ENCODE results near the gene ZSWIM4. TPM values are rescaled to one million over a fixed set of nuclear protein-coding genes. Genes with fewer than 3 reads are reported as not detected.

The ZSWIM4 gene
- total and polyA plus RNA-seq, 2 of the 13 experiments (the other 11 are each of a cell fraction or from before 2014, with no cell fraction given) = 0.33 to 0.86 TPM

GRCh38 chr19:13784731-13785452, 10.4 kb upstream of the ZSWIM4 start (continued):
- no peak for TF ChIP-seq ZNF550 (CRISPR knock-in tag; IDR thresholded peaks at IDR 0.05; ENCODE audit: borderline replicate concordance)
- no peak for TF ChIP-seq ZNF501 (CRISPR knock-in tag; IDR thresholded peaks at IDR 0.05)
- no peak for TF ChIP-seq SCMH1 (CRISPR knock-in tag; IDR thresholded peaks at IDR 0.05; ENCODE audit: borderline replicate concordance)
- no peak for TF ChIP-seq NFIC (IDR thresholded peaks at IDR 0.05; ENCODE audit: low read length)
- TF ChIP-seq, protein P1, sequence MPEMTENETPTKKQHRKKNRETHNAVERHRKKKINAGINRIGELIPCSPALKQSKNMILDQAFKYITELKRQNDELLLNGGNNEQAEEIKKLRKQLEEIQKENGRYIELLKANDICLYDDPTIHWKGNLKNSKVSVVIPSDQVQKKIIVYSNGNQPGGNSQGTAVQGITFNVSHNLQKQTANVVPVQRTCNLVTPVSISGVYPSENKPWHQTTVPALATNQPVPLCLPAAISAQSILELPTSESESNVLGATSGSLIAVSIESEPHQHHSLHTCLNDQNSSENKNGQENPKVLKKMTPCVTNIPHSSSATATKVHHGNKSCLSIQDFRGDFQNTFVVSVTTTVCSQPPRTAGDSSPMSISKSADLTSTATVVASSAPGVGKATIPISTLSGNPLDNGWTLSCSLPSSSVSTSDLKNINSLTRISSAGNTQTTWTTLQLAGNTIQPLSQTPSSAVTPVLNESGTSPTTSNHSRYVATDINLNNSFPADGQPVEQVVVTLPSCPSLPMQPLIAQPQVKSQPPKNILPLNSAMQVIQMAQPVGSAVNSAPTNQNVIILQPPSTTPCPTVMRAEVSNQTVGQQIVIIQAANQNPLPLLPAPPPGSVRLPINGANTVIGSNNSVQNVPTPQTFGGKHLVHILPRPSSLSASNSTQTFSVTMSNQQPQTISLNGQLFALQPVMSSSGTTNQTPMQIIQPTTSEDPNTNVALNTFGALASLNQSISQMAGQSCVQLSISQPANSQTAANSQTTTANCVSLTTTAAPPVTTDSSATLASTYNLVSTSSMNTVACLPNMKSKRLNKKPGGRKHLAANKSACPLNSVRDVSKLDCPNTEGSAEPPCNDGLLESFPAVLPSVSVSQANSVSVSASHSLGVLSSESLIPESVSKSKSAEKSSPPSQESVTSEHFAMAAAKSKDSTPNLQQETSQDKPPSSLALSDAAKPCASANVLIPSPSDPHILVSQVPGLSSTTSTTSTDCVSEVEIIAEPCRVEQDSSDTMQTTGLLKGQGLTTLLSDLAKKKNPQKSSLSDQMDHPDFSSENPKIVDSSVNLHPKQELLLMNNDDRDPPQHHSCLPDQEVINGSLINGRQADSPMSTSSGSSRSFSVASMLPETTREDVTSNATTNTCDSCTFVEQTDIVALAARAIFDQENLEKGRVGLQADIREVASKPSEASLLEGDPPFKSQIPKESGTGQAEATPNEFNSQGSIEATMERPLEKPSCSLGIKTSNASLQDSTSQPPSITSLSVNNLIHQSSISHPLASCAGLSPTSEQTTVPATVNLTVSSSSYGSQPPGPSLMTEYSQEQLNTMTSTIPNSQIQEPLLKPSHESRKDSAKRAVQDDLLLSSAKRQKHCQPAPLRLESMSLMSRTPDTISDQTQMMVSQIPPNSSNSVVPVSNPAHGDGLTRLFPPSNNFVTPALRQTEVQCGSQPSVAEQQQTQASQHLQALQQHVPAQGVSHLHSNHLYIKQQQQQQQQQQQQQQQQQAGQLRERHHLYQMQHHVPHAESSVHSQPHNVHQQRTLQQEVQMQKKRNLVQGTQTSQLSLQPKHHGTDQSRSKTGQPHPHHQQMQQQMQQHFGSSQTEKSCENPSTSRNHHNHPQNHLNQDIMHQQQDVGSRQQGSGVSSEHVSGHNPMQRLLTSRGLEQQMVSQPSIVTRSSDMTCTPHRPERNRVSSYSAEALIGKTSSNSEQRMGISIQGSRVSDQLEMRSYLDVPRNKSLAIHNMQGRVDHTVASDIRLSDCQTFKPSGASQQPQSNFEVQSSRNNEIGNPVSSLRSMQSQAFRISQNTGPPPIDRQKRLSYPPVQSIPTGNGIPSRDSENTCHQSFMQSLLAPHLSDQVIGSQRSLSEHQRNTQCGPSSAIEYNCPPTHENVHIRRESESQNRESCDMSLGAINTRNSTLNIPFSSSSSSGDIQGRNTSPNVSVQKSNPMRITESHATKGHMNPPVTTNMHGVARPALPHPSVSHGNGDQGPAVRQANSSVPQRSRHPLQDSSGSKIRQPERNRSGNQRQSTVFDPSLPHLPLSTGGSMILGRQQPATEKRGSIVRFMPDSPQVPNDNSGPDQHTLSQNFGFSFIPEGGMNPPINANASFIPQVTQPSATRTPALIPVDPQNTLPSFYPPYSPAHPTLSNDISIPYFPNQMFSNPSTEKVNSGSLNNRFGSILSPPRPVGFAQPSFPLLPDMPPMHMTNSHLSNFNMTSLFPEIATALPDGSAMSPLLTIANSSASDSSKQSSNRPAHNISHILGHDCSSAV (CRISPR knock-in tag; IDR thresholded peaks at IDR 0.05; ENCODE audit: borderline replicate concordance) = no peak
- no peak for TF ChIP-seq PRPF4 (IDR thresholded peaks at IDR 0.05; ENCODE audit: low read depth, low read length, poor library complexity, severe bottlenecking)
- no peak for TF ChIP-seq ZNF761 (CRISPR knock-in tag; conservative IDR thresholded peaks at IDR 0.05)
- TF ChIP-seq SP140L (CRISPR knock-in tag; IDR thresholded peaks at IDR 0.05; ENCODE audit: borderline replicate concordance) = no peak
- TF ChIP-seq GTF2F1 (IDR thresholded peaks at IDR 0.05; ENCODE audit: low read length) = no peak
- TF ChIP-seq DMTF1 (CRISPR knock-in tag; IDR thresholded peaks at IDR 0.05) = no peak
- TF ChIP-seq PHF20 (CRISPR knock-in tag; IDR thresholded peaks at IDR 0.05) = no peak
- TF ChIP-seq TAF15 (IDR thresholded peaks at IDR 0.05; ENCODE audit: low read depth, low read length, poor library complexity, severe bottlenecking) = no peak
- TF ChIP-seq SP2 (CRISPR knock-in tag; IDR thresholded peaks at IDR 0.05) = no peak
- TF ChIP-seq ZBTB38 (CRISPR knock-in tag; IDR thresholded peaks at IDR 0.05) = 0 out of 2 replicates have a peak, but pooled peaks have one; percentile 16
- 0 out of 2 replicates have a peak, but pooled peaks have one; percentile 43 for TF ChIP-seq ZNF639 (CRISPR knock-in tag; conservative IDR thresholded peaks at IDR 0.05)
